ENCODE measurements around the gene TSGA10IP.
"Not testable (repeated sequence)": the region's sequence is repeated elsewhere in the genome, so short reads cannot be mapped to it uniquely, and the experiment has no call there.

TSGA10IP gene

GRCh38 chr11:65946655-65947054 is 1.4 kb downstream of the TSGA10IP start:
- no peak for DNase-seq (ENCODE audit: low read depth in 2 of 2)

- DNase-seq (ENCODE audit: low read depth in 2 of 2): no peak
Measured at GRCh38 chr11:65947133-65947532, 1.9 kb downstream of the TSGA10IP start.

GRCh38 chr11:65947603-65948125 is 2.4 kb downstream of the TSGA10IP start:
- no peak for DNase-seq (ENCODE audit: low read depth in 2 of 2)

- DNase-seq (ENCODE audit: low read depth in 2 of 2): not testable (repeated sequence)
Measured at GRCh38 chr11:65950711-65951110, 5.4 kb downstream of the TSGA10IP start.

- DNase-seq (ENCODE audit: low read depth in 2 of 2): not testable (repeated sequence)
Measured at GRCh38 chr11:65951641-65952040, 6.4 kb downstream of the TSGA10IP start.

- no peak for DNase-seq (ENCODE audit: low read depth in 2 of 2)
Measured at GRCh38 chr11:65952052-65952521, 6.8 kb downstream of the TSGA10IP start.

- DNase-seq (ENCODE audit: low read depth in 2 of 2): no peak
Measured at GRCh38 chr11:65953471-65953870, 8.2 kb downstream of the TSGA10IP start.

- no peak for DNase-seq (ENCODE audit: low read depth in 2 of 2)
Measured at GRCh38 chr11:65954771-65955170, 9.5 kb downstream of the TSGA10IP start.

GRCh38 chr11:65958291-65958690 is 13.0 kb downstream of the TSGA10IP start:
- DNase-seq (ENCODE audit: low read depth in 2 of 2): no peak

GRCh38 chr11:65958774-65959420 is 13.6 kb downstream of the TSGA10IP start:
- no peak for DNase-seq (ENCODE audit: low read depth in 2 of 2)

- no peak for DNase-seq (ENCODE audit: low read depth in 2 of 2)
Measured at GRCh38 chr11:65960824-65961266, 15.6 kb downstream of the TSGA10IP start.

GRCh38 chr11:65961267-65962140 is 16.2 kb downstream of the TSGA10IP start, which contains the start of gene SART1:
Gene SART1 (plus strand): TSS chr11:65961734. CDS start chr11:65961781, 47 bp downstream.
- DNase-seq (ENCODE audit: low read depth in 2 of 2): peak; percentile 93

- no peak for DNase-seq (ENCODE audit: low read depth in 2 of 2)
Measured at GRCh38 chr11:65962141-65962564, 16.9 kb downstream of the TSGA10IP start.

GRCh38 chr11:65964906-65965305 is 19.6 kb downstream of the TSGA10IP start:
- no peak for DNase-seq (ENCODE audit: low read depth in 2 of 2)

- no peak for DNase-seq (ENCODE audit: low read depth in 2 of 2)
Measured at GRCh38 chr11:65965986-65966762, 20.9 kb downstream of the TSGA10IP start.

GRCh38 chr11:65967329-65967934 is 22.2 kb downstream of the TSGA10IP start:
- no peak for DNase-seq (ENCODE audit: low read depth in 2 of 2)

GRCh38 chr11:65968600-65969482 is 23.6 kb downstream of the TSGA10IP start:
- no peak for DNase-seq (ENCODE audit: low read depth in 2 of 2)

GRCh38 chr11:65972116-65972515 is 26.8 kb downstream of the TSGA10IP start:
- no peak for DNase-seq (ENCODE audit: low read depth in 2 of 2)

GRCh38 chr11:65973439-65974110 is 28.3 kb downstream of the TSGA10IP start:
- no peak for DNase-seq (ENCODE audit: low read depth in 2 of 2)

GRCh38 chr11:65975771-65976170 is 30.5 kb downstream of the TSGA10IP start:
- DNase-seq (ENCODE audit: low read depth in 2 of 2): no peak
